GM21825 (cell line): Measurements from ENCODE around the gene LCE1D.

Experiments
- ATAC-seq: cut with Tn5 transposase; IDR thresholded peaks from one replicate; pipeline ENCODE4 v1.9.1; 2021; ENCODE audit warnings: mild to moderate bottlenecking, moderate library complexity; ENCODE audit not compliant: unreplicated experiment

Gene LCE1D

GRCh38 chr1:152796421-152796820, at the start of gene LCE1D:
Gene LCE1D (plus strand): TSS chr1:152796721. CDS start chr1:152797795, 1,074 bp downstream.
- no peak for ATAC-seq

- no peak for ATAC-seq
These were observed 48.7 kb upstream of the LCE1D start for GRCh38 chr1:152747831-152748230.

GRCh38 chr1:152752225-152752624, 44.3 kb upstream of the LCE1D start:
- ATAC-seq = no peak

GRCh38 chr1:152753586-152753985, 42.9 kb upstream of the LCE1D start:
- no peak for ATAC-seq

GRCh38 chr1:152756872-152757271, 39.6 kb upstream of the LCE1D start:
- no peak for ATAC-seq

GRCh38 chr1:152757747-152758146, 38.8 kb upstream of the LCE1D start, which contains the start of gene KPRP:
Gene KPRP (plus strand): TSS chr1:152758025. CDS start chr1:152759589, 1,564 bp downstream.
- no peak for ATAC-seq

GRCh38 chr1:152758636-152759035, 37.9 kb upstream of the LCE1D start:
- ATAC-seq = no peak

- ATAC-seq = no peak
These were observed 36.9 kb upstream of the LCE1D start for GRCh38 chr1:152759453-152760173.

- no peak for ATAC-seq
These were observed 35.9 kb upstream of the LCE1D start for GRCh38 chr1:152760551-152761190.

GRCh38 chr1:152761609-152762213, 34.8 kb upstream of the LCE1D start:
- ATAC-seq = no peak

GRCh38 chr1:152768847-152769533, 27.5 kb upstream of the LCE1D start:
- ATAC-seq = no peak

GRCh38 chr1:152770411-152770810, 26.1 kb upstream of the LCE1D start:
- ATAC-seq = no peak

- ATAC-seq = no peak
These were observed 21.6 kb upstream of the LCE1D start, which contains the start of gene LCE1F for GRCh38 chr1:152774875-152775274. Gene LCE1F (plus strand): TSS chr1:152775140. CDS start chr1:152776372, 1,232 bp downstream.

GRCh38 chr1:152776361-152776760, 20.2 kb upstream of the LCE1D start:
- ATAC-seq = no peak

- no peak for ATAC-seq
These were observed 18.9 kb upstream of the LCE1D start for GRCh38 chr1:152777510-152778137.

- no peak for ATAC-seq
These were observed 13.4 kb upstream of the LCE1D start for GRCh38 chr1:152783095-152783494.

- no peak for ATAC-seq
These were observed 10.4 kb upstream of the LCE1D start, which contains the start of gene LCE1E for GRCh38 chr1:152786077-152786476. Gene LCE1E (plus strand): TSS chr1:152786257. CDS start chr1:152787300, 1,043 bp downstream.

- no peak for ATAC-seq
These were observed 835 bp upstream of the LCE1D start for GRCh38 chr1:152795686-152796085.

- ATAC-seq = no peak
These were observed 4.8 kb downstream of the LCE1D start for GRCh38 chr1:152801333-152801732.

- no peak for ATAC-seq
These were observed 10.1 kb downstream of the LCE1D start, which contains the start of gene LCE1C for GRCh38 chr1:152806576-152806975. Gene LCE1C (minus strand): TSS chr1:152806651. CDS start chr1:152805478, 1,173 bp downstream.

GRCh38 chr1:152811050-152811449, 14.5 kb downstream of the LCE1D start:
- ATAC-seq = no peak
